ENCODE results near the gene IGSF23.
A peak's percentile ranks its signal among the peaks of the same experiment; 100 is the strongest.
"Not testable (repeated sequence)": the region's sequence is repeated elsewhere in the genome, so short reads cannot be mapped to it uniquely, and the experiment has no call there.

The IGSF23 gene

GRCh38 chr19:44670027-44670426, 56.7 kb downstream of the IGSF23 start:
- not testable (repeated sequence) for DNase-seq

GRCh38 chr19:44671400-44671799, 58.0 kb downstream of the IGSF23 start, which contains the start of gene CEACAM19:
Gene CEACAM19, plus strand, starts transcription at chr19:44671482. Its CDS starts 450 bp downstream, at chr19:44671932.
- no peak for DNase-seq

DNA sequence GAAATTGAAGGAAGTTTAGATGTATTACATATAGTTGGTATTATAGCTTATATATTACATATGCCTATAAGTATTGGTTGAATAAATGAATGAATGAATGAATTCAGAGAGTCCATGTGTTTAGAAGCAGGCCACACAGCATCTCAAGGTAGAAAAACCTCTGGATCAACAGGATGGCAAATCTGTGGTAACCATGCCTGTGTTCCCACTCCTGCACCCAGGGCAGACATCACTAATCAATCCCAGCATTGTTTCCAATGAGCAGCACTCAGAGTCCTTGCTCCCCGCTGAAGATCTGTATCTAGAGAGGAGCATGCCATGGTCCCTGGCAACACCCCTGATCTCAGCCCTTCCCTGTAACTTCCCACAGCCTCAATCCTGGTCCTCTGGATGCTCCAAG, 58.9 kb downstream of the IGSF23 start:
- DNase-seq, result no peak

GRCh38 chr19:44673510-44673909, 60.1 kb downstream of the IGSF23 start:
- no peak for DNase-seq

GRCh38 chr19:44675521-44675920, 62.2 kb downstream of the IGSF23 start:
- no peak for DNase-seq

DNA sequence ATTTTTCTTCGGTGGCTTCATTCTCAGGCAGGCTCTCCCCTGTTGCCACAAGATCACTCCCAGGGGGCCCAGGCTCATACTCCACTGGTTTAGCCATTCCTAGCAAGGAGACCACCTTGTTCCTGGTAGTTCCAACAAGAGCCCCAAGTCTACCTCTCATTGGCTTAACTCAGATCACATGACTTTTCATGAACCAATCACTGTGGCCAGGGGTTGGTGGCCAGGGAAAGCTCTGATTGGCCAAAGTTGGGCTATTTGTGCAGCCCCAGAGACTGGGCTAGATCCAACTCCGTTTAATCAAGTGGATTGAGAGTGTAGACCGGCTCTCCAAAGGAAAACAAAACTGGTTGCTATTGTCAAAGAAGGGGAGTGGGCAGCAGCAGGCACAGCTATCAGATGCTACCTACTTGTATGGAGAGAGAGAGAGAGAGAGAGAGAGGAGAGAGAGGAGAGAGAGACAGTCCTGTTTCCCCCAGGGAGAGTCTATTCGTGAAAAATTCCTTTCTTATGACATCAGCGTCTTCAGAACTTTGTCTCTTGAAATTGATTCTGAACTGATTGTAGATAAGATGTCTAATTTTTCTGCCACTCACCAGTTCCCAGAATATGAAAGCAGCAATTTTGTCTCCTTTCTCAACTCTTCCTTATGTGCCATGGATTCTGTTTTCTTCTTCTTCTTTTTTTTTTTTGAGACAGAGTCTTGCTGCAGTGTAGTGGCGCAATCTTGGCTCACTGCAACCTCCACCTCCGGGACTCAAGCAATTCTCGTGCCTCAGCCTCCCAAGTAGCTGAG, 63.9 kb downstream of the IGSF23 start:
- DNase-seq, result no peak

DNA sequence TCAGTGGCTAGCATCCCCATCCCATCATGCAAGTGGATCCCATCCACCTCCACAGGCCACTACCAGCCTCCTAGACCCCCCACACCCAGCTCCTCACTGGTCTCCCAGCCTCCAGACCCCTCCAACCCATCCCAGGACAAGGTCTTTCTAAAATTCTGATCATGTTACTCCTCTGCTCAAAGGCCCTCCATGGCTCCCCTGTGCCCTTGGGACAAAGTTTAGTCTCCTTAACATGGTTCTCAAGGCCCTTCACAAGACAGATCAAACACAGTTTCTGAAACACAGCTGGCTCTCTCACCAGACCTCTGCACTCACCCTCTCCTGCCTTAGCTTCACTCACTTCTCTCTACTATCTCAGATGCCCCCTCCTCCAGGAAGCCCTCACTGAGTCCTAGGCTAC, 67.2 kb downstream of the IGSF23 start:
- no peak for DNase-seq

DNA sequence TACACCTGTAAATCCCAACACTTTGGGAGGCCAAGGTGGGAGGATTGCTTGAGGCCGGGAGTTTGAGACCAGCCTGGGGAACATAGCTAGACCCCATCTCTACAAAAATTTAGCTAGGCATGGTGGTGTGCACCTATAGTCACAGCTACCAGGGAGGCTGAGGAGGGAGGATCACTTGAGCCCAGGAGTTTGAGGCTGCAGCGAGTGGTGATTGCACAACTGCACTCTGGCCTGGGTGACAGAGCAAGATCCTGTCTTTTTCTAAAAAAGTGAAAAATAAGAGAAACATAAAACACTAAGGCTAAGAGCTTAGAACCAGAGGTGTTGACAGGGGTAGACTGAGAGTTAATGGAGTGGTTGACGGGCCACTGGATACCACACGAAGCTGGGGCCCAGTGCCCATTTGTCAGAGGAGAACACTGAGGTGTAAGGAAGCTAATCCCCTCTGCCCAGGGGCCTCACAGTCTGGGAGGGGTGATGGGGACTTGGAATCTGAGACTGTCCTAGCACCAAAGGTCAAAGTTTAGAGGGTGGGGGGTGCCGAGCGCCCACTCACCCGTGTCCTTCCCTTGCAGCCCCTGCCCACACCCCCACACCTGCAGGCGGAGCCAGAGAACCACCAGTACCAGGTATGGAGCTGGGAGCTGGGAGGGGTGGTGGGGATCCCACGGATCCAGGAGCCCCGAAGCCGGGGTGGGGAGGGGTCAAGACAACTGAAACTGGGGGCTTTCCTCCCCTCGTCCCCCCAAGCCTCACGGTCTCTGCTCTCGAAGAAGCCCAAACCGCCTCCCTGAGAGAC, 68.8 kb downstream of the IGSF23 start:
- no peak for DNase-seq

DNA sequence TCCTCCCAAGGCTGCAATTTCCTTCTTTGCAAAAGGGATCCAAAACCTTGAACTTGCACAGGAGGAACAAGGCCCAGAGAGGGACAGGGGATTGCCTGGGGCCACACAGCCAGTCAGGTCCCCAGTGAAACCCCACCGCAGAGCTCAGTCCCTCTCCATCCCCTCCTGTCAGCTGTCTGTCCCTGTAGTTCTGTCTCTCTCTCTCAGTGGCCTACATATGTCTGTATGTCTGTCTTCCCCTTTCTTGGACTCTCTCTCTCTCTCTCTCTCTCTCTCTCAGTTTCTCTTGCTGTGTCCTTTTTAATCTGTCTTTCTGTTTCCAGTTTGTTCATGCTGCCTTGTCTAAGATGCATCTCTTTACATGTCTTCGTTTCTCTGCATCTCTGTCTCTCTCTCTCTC, 69.4 kb downstream of the IGSF23 start:
- no peak for DNase-seq

GRCh38 chr19:44683434-44684210, 70.3 kb downstream of the IGSF23 start:
- DNase-seq, result no peak

- not testable (repeated sequence) for DNase-seq
Observed at GRCh38 chr19:44684396-44684795, 71.0 kb downstream of the IGSF23 start.

DNA sequence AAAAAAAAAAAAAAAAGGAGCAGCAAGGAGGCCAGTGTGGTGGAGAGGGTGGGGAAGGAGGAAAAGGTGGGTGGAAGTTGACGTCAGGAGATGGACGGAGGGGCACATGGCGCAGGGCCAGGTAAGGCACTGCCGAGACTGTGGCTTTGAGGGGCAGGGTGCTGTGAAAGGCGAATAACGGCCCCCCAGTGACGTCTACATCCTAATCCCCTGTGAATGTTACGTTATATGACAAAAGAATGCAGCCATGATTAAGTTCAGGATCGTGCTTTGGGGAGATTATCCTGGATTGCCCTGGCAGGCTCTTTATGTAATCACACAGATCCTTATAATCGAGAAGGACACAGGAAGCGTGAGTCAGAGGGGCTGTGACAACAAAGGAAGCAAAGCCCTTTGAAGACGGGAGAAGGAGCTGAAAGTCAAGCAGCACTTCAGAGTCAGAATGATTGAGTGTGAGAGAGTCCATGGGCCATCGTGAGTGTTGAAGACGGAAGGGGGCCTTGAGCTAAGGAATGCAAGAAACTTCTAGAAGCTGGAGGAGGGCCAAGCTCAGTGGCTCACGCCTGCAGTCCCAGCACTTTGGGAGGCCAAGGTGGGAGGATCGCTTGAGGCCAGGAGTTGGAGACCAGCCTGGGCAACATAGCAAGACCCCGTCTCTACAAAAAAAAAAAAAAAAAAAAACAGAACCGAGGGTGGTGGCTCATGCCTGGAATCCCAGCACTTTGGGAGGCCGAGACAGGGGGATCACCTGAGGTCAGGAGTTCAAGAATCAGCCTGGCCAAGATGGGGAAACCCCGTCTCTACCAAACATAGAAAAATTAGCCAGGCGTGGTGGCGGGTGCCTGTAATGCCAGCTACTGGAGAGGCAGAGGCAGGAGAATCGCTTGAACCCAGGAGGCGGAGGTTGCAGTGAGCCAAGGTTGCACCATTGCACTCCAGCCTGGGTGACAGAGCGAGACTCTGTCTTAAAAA, 71.8 kb downstream of the IGSF23 start:
- DNase-seq, result peak; percentile 35

GRCh38 chr19:44685877-44686276, 72.5 kb downstream of the IGSF23 start:
- DNase-seq, result no peak

Data from 8988T (cell line).